Middle frontal gyrus (tissue), 1 donor: Measurements from ENCODE around the gene GLI3.

Experiments used
- DNase-seq: peaks from one replicate; pipeline ENCODE4 v3.0.0-alpha.2; 2015; ENCODE audit warnings: low spot score; ENCODE audit errors: extremely low spot score

GLI3 gene

DNA sequence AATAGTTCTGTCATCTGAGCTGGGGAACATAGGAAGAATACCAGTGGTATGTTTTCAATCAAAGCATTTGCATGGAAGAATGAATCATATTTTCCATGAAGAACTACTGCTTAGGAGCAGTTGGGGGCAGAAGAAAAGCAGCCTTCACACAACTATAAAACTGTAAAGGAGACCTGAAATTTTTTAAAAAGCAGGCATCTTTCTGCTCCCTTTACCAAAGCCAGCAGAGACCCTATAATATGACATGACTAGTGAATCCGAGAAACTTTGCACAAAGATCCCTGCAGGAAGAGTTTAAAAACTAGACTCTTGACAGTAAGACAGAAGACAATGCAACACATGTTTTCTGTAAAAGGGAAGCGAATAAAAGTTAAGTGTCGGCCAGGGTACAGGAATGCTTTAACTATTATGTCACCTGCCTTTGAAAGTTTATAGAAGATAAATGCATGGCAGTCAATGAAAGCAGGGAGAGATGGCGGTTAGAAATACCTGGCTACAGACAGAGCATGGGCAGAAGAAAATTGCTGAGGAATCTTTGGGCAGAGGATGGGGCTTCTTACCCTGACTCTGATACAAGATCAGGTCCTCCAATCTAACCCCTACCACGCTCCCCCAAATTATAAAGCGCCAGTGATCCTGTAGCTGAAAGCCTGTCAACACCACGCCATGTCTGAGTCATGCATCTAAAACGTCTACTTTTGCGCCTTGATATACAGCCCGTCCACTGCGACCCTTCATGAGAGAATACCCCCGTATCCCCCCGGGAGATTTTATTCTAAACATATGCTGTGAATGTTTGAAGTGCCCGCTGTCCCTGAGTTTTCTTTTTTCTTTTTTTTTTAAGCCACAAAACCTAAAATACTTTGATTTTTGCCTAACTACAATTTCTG, 93.1 kb downstream of the GLI3 start:
- no peak for DNase-seq

DNA sequence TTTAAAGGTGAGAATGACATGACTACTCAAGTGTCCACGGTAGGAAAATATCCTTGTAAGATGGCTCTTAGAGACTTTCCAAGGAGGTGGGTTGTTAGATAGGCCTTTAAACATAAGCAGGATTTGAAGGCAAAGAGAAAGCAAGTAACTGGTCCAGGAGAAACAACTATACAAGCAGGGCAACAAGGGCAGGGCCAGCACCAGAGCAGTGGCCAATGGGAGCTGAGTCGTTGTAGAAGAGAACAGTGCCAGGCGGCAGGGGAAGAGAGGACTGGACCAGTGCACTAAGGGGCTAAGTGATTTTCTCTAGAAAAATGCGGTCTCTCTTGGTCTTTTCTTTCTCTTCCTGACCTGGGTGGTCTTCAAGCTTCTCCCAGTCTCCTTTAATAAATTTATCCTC, 94.9 kb downstream of the GLI3 start:
- no peak for DNase-seq

DNA sequence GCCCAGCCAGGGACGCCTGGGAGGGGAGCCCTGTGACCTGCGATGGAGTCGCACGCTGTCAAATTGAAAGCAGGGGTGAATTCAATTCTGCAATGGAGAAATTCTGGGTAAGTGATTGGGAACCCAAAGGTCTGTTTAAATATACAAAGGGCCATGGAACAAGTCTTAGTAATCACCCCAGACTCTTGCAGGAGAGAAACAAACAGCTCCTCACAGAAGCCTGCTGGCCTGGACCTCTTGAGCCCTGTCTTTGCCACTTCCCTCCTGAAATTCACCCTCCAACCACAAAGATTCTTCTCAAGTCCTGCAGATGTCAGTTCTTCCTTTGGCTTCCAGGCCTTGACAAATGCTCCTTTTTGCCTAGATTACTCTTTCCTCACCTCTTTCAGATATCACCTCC, 97.3 kb downstream of the GLI3 start:
- DNase-seq = no peak

DNA sequence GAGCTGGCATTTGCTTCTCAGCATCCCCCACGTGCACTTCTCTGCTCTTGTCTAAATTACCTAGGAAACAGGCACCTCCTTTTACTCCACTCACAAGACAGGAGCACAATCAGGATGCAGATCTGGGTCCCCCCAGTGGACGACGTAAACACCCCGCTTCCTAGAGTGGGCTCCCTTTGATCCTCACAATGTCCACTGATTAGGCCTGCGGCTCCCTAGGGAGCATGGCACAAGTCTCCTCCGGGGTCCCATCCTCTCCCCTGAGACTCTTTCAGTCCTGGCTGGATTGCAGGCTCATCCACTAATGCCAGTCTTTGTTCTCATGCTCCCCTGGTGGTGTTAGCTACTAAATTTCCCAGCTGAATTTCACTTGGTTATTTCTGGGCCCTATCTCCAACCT, 98.3 kb downstream of the GLI3 start:
- DNase-seq = no peak

DNA sequence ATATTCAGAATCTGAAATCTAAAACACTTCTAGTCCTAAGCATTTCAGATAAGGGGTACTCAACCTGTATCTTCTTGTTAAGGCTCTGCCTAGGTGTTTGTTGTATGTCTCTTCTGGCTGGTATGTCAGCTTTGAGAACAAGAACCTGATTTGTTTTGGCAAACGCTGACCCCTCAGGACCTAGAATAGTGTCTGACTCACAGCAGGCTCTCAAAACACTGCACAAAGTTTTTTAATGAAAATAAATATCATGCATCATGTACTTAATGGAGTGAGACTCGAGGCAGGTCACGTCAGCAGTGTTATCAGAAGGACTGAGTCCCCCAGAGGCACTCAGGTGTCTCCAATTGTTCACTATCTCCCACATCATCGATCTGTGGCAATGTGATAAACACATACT, 99.1 kb downstream of the GLI3 start:
- no peak for DNase-seq

DNA sequence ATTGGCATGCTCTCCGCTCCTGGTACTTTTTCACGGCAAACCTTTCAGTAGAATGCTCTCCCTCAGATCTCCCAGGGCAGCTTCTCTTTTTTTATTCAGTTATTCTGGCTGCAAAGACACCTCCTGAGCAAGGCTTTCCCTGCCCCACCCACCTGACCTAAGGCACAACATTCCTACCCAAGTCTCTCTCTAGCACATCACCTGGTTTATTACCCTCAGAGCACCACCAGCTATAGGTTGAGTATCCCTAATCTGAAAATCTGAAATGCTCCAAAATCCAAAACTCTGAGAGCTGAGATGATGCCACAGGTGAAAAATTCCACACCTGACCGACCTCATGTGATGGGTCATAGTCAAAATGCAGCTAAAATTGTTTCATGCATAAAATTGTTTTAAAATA, 99.6 kb downstream of the GLI3 start:
- DNase-seq = no peak

DNA sequence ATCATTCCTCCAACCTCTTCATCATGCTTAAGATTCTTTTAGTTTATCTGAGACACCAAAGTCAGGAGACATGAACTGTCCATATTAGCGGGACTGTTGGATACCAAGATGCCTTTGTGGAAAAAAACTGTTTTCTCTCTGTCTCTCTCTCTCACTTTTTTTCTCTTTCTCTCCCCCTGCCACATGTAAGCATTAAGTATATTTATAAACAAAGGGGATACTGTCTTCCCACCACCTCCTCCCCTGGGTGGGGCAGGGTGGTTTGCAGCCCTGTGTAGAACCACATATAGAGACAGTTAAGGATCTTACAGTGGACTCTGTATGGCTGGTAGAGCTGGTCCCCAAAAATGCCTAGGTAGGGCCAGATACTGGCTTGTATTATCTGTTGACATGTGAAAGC, 101.3 kb downstream of the GLI3 start:
- no peak for DNase-seq

DNA sequence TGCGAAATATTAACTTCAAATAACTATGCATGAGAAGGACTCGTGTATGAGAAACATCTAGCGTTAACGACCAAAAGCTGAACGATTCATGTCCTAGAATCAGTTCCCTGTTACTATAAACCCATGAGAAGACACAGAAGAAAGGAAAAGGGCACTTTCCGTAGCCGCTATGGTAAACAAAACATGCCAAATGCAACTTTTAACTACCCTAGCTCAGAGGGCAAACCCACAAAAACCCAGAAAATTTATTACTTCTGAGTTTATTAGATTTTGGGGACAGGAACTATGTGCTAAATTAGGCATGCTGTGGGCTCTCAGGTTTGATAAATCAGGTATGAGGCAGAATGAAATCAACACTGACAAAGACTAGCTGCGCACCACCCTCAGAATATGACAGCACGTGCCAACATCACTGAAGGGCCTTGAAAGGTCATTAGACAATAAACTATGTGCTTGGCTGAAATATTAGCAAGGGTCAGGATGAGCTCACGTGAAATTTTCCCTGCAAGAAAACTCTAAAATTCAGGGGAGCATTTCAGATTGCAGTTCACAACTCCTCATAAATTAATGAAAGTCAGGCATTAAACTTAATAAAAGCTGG, 102.6 kb downstream of the GLI3 start:
- DNase-seq = no peak

DNA sequence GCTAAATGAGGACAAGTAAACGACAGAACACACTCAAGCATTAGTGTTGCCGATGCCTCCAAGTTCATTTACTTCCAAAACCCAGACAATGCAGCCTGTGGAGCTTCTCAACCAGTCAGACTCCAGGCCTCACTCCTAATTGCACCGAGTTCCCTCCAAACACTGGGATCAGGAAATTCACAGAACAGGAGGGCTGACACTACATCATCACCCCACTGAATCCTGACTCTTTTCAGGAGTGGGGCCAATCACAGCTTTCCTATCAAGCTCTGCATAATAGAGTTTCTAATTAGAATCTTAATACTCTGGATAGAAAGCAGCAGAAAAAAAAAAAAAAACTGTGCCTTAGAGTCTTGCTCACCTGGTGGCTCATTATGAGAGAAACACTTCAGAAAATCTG, 103.7 kb downstream of the GLI3 start:
- no peak for DNase-seq

DNA sequence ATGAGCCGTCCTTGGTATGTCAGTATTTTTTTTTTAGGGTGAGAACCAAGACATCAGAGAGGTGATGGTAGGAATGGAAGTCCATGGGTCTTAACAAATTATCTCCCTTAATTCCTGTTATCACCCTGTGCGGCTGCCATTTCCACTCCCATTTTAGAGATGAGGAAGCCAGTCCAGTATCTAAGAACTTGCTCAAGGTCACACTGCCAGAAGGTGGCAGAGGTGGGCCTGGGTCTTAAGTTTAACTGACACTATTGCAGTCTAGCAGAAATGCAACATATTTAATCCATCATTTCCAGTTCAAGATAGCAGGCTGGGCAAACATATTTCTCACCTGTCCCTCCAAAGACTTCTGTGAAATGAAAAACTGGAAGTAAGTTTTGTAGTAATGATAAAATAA, 108.3 kb downstream of the GLI3 start:
- DNase-seq = no peak

DNA sequence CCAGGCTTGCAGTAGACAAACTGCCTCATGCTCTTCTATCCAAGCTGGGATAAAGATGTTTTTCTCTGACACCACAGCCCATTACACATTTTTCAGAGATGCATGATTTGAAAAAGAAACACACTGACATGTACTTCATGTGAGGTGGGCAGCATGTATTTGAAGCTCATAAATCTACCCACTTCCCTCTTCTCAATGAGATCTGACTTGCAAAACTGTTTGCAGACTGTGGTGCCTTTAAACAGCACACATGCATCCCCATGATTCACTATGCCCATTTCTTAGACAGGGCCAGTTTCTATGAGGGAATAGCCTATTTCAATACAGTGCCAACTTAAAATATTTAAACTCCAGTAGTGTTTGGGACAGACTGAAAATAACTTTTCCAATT, 109.8 kb downstream of the GLI3 start:
- DNase-seq = no peak

DNA sequence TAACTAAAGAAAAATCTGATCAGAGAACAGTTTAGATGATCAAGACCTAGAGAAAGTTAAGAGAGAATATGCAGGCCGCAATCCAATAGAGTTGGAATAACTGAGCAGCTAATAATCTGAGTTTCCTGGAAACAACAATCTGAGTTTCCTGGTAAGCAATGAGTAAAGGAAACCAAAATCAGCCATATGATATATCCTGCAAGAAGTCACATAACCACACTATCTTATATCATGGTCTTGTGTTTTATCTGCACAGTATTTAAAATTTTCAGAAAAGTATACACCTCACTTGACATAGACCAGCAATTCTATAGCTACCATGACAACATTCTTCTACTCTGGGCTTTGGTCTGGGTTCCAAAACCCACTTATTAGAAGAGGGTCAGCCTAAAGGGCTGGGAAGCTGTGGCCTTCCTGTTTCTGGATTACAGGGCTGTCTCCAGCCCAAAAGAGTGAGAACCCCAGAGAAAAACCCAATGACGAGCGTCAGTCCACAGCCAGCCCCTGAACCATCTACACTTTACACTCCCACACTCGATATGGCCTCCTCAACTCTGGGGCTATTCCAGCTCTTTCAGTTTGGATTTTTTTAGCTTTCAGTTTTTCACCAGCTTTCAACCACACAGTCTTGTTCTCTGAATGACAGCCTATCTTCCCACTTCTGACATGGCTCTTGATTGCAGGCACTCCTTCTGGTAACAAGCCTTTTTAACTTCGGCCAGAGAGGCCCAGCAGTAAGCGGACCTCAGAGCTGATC, 110.4 kb downstream of the GLI3 start:
- DNase-seq = no peak

DNA sequence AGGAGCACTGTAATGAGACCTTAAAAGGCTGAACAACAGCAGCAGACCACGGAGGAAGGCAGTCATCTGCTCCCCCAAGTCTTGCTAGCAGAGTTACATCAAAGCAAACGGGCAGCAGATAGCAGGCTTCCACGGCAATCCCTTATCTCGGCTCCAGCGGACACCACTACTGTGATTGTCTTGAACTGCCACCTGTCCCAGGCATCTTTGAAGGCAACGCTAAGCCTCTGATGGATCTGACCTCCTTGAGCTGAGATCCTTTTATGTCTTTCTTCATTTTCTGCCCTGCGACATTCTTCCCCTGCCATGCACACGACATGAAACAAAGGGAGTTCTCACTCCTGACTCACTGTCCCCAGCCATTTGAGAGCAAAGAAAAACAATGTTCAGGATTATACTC, 111.7 kb downstream of the GLI3 start:
- no peak for DNase-seq

DNA sequence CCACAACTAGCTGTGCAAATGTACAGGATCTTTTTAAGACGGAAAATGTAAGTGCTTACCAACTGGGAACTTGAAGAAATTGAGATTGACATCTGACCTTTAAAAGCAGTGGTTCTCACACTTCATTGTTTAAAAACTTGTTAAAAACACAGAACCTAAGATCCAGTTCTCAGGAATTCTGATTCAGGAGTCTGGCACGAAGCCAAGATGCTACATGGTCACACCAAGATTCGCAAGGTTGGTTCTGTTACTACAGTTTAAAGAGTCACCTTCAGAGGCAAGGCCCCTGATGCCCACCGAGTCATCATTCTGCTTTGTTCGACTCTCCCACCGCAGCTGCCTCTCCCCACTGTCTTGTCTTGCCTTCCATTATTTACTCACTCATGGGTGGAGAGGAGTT, 113.3 kb downstream of the GLI3 start:
- DNase-seq = no peak

DNA sequence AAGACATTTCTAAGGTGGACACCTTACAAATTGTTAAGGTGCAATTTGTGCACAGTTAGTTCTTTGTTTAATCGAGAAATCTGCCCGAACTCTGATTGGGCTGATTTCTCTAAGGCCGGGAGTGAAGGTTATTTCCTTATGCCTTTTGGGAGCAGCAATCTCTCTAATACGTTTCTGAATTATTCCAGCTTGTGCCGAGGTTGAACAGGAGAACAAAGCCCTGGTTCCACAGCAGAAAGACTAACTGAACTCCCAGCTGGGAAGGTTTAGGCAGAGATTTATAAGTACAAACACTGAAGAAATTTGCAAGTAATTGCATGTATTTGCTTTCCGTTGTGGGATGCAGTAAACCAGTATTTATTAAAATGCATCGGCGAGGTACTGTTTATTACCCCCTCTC, 116.8 kb downstream of the GLI3 start:
- DNase-seq = no peak

DNA sequence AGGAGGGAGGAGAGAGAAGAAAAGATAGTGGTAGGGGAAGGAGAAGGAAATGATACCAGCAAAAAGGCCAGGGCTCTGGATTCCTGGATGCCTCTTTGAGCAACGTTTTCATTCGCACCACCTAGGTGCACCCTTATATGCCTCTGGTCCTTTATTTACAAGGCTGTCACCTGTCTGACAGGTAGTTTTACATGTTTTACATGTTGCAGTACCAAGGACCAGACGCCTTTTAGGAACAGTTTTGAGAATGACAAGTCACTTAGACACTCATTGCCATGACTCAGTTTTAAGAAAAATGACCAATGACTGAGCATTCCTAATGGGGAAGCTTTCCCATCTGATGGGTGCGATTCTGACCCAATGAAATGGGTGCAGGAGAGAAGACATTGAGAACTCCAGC, 119.8 kb downstream of the GLI3 start:
- no peak for DNase-seq

DNA sequence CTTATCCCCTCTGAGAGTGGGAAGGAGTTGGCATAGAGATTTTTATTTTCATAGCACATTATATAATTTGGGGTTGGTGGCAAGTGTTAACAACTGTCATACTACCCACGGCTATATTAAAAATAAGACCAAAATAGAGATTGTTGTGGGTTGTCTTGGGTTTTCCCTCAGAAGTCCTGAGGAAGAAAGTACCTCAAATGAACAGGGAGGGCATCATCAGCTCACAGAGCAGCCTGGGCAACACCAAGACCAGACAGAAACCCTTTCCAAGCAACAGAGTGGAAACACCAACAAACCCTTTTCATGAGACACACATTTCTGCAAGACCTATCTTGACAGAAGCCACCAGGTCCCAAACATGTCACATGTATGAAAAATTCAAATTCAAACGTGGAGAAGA, 121.2 kb downstream of the GLI3 start:
- DNase-seq = no peak

DNA sequence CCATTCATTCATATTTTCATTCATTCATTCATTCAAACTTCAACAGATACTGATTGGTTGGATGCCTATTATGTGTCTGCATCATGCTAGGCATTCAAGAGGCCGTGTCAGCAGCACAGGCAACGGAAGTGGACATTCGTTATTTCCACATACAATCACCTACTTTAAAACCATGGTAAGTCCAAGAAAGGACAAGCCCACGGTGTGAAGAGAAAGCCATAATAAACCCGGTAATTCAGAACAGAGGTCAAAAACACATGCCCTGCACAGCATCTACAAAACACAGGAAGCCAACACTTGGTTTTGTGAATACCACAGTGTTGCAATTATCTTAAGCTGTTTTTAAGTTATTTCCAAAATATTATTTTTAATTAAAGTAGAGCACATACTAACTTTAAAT, 126.7 kb downstream of the GLI3 start:
- no peak for DNase-seq

DNA sequence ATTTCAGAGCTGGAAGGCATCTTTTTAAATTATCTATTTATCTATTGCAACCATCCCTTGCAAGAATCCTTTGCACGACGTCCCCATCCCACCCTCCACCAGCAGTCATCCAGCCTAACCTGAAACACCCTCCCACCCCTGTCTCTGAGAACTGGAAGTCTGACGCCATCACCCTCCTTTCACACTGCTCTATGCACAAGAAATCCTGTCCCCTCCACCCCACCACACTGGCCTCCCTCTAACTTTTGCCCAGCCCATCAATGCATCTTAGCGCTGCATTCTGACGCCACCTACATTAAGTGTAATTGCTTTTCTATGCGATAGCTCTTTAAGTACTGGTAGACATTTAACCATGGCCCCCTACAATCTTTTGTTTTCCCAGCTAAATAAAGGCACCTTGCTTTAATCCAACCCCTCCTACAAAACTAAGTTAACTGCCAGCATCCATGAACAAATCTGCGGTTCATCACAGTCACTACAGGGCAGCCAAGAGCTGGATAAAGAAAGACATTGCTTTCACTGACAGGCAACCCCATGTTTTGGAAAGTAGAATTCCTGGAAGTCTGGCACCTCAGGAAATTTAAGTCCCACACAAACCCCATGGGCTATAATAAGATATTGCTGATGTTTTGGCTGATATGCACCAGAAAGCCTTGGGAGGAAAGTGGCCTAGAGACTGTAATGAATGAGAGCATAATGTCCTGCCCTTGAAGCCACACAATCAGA, 128.0 kb downstream of the GLI3 start:
- DNase-seq = no peak

DNA sequence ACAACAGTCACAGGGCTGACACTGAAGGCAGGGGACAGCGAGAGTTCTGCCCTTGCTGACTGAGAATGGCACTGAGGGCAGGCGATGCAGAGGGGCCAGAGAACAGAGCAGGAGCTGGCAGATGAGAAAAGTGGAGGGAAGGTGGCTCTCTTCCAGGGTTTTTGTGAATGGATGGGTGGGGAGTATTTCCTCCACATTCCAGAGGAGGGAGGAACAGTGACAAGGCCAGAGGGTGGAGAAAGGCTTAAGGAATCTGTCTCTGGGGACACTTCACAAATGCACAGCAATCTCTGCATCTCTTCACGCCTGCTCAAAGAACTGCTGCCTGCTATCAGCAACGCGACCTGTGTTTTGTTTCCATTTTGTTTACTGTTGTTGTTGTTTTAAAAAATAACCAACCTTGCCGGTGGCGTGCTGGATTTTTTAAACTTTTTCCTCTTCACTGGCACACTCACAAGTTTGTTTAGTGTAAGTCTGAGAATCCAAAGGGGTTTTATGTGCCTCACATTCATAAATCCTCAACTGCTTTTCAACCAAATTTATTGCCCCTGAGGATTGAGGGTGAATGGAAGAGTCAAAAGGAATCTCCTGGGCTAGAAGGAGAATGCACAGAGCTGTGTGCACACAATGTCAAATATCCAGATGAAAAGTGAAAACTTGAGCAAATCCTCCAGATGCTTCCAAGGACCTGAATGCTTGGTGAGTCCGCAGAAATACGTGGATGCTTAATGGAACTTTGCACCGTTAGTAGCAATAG, 129.3 kb downstream of the GLI3 start:
- DNase-seq = no peak

DNA sequence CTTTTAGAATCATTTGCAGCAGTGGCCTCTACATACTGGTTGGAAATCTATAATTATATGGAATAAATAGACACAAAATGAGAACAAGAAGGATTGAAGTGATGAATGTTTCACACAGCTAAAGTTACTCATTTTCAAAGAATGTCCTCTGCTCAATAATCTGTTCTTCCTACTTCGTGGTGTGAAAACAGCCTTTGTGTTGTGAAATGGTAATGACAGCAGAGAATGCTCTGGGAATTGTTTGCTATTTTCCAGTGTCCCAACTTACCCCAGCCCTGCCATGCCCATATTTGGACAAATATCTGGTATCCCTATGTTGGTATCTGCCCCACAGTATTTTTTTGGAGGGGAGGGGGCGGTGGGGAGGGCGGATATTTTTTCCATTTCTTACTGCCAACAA, 130.4 kb downstream of the GLI3 start:
- DNase-seq = no peak
